Small intestine (tissue), 7 donors: ENCODE measurements around the gene NRXN3. TPM values are rescaled to one million over a fixed set of nuclear protein-coding genes. Genes with fewer than 3 reads are reported as not detected.

Source experiments
- DNase-seq, 2 donors: peaks; one replicate each; pipeline versions ENCODE4 v3.0.0 to v3.0.0-alpha.2; 2013
- FAIRE-seq: peaks from 2 replicates; lab custom pipeline; 2012; peaks lifted over from hg19 to GRCh38; lab: Jason Lieb, UNC
- H3K27ac ChIP-seq, 3 donors: one replicate each; pipeline ENCODE4 v1.5.1; 2013; ENCODE audit warnings: low read length in 2 of 3, mild to moderate bottlenecking in 2 of 3, control low read depth in 1 of 3, inconsistent platforms in 1 of 3, low read depth in 1 of 3, moderate library complexity in 1 of 3
- H3K27me3 ChIP-seq, 3 donors: one replicate each; pipeline ENCODE4 v1.6.1; 2013; ENCODE audit warnings: low read length in 3 of 3, inconsistent platforms in 1 of 3; ENCODE audit not compliant: control insufficient read depth in 3 of 3, insufficient read depth in 3 of 3
- H3K36me3 ChIP-seq, 3 donors: one replicate each; pipeline ENCODE4 v1.6.1; 2013; ENCODE audit warnings: low read length in 3 of 3, inconsistent platforms in 1 of 3, low read depth in 1 of 3, mild to moderate bottlenecking in 1 of 3, moderate library complexity in 1 of 3; ENCODE audit not compliant: control insufficient read depth in 3 of 3, insufficient read depth in 2 of 3
- H3K4me1 ChIP-seq, 3 donors: one replicate each; pipeline ENCODE4 v1.6.1; 2013; ENCODE audit warnings: low read length in 2 of 3, inconsistent platforms in 1 of 3, low read depth in 1 of 3, mild to moderate bottlenecking in 1 of 3, moderate library complexity in 1 of 3; ENCODE audit not compliant: control insufficient read depth in 3 of 3, insufficient read depth in 2 of 3
- H3K4me3 ChIP-seq, 3 donors: one replicate each; pipeline ENCODE4 v1.5.1; 2013; ENCODE audit warnings: low read length in 3 of 3, control low read depth in 1 of 3, inconsistent platforms in 1 of 3, low read depth in 1 of 3, mild to moderate bottlenecking in 1 of 3, moderate library complexity in 1 of 3
- H3K9me3 ChIP-seq, 2 donors: one replicate each; pipeline ENCODE4 v1.6.1; 2013; ENCODE audit warnings: low read depth in 1 of 2, low read length in 1 of 2; ENCODE audit not compliant: control insufficient read depth in 2 of 2, insufficient read depth in 1 of 2
- WGBS, 3 donors: extraction: QIAGEN DNeasy Blood & Tissue Kit; methylation state at CpG; one replicate each; pipeline ENCODE4 v1.1.7; 2013; 5-methylcytosine and 5-hydroxymethylcytosine counted together
- polyA plus RNA-seq, 4 donors: library from polyadenylated mRNA; stranded (reverse) in 3 of 4; unstranded in 1 of 4; fragments of 200-250 nt in 3 of 4; fragments of 120-200 nt in 1 of 4; gene quantifications; one replicate each; pipeline versions ENCODE4 v1.2.1 to v1.2.3, GENCODE V29; 2013
- donor health status: healthy with polysubstance abuse.
- donor health status: control.
- donor health status: control.
- donor health status: Bipolar disorder and iron deficiency.
- donor health status: healthy.

Gene NRXN3
- polyA plus RNA-seq, 4 donors = 2.3 TPM; not detected in 2

DNA sequence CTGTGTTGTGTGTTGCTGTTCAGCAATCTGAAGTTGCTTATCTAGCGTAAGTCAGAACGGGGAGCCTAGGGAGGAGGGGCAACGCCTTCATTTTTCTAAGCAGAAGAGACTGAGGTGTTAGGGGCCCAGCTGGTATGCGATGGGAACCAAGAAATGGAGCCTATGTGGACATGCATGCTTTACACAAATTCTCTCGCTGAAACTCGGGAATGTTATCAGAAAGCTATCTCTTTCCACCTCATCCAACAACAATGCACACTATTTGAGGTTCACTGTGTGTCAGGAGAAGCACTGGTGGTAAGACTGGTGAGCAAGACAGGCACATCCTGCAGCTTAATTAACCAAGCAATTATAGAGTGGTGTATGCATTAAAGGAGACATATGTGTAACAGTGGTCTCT, 89.7 kb downstream of the NRXN3 start:
- WGBS, 3 donors = 33 to 61% (median 41%) methylated on average over 6 of the region's 6 CpGs
- Histone ChIP-seq H3K27me3 (no peaks in the 10 kb centered on the region), H3K4me1 (no peaks in the 10 kb centered on the region), H3K36me3 (no peaks in the 10 kb centered on the region), H3K9me3 (no peaks in the 10 kb centered on the region), H3K27ac (no peak overlapping the region), H3K4me3 (no peak overlapping the region)
- DNase-seq = no peak
- no peak for FAIRE-seq

DNA sequence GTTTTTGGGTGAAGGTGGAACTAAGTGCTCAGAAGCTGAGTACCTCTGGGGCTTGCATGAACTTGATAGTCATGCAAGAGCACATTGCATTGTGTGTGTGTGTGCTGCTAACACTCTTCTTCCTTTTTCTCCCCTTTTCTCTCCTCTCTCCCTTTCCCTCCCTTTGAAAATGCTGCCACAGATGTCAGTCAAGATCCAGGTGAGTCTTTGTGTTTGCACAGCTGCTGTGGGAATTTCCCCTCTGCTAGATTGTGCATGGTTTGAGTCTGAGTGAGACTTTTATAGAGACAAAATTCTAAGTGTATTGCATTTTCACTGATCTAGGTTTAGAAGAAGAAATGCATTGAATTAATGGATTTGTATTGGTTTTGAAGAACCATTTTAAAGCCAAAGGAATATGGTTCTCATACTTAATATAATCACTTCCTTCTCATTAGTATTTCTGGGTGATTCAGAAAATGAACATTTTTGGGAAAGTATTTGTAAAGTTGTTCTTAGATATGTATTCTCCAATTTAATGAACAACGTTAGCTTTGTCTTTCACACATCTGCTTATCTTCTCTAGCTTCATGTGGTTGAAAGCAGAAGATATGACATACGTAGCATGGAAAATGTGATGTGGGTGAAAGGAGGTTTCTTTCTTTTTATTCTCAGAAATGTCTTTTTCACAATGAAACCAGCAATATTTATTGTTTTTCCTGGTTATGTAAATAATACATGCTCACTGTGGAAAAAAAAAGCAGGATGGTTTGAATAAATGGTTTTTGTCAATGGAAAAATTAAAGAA, 108.5 kb downstream of the NRXN3 start:
- DNase-seq (no peak), FAIRE-seq (no peak)
- Histone ChIP-seq H3K27ac (no peak overlapping the region), H3K4me3 (no peak overlapping the region), H3K9me3 (no peaks in the 10 kb centered on the region), H3K4me1 (no peaks in the 10 kb centered on the region), H3K36me3 (no peaks in the 10 kb centered on the region), H3K27me3 (no peaks in the 10 kb centered on the region)
- 42 to 58% (median 47%) methylated on average over 2 of the region's 2 CpGs for whole genome bisulfite sequencing, 3 donors

DNA sequence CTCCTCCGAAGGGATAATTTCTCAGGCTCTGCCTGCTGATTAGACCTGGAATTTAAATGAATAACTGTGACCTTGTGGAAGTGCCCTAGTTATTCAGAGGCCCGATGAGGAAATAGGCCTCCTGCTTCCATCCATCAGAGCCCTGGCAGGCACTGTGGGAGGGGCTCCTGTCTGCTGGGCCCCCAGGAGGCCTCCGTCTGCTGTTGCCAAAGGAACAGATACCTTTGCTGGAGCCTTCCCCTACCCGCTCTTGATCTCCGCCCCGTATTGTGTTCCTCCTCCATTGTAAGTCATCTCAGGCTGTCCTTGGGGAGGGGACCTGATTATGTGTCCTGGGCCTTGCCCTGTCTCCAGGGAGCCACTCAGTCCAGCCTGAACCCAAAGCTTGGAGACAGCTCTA, 112.3 kb downstream of the NRXN3 start:
- Histone ChIP-seq H3K4me1 (no peaks in the 10 kb centered on the region), H3K27ac (no peak overlapping the region), H3K27me3 (no peaks in the 10 kb centered on the region), H3K4me3 (no peak overlapping the region), H3K9me3 (no peaks in the 10 kb centered on the region), H3K36me3 (no peaks in the 10 kb centered on the region)
- FAIRE-seq = no peak
- no peak for DNase-seq
- WGBS, 3 donors = 54 to 67% (median 63%) methylated on average over 6 of the region's 6 CpGs

DNA sequence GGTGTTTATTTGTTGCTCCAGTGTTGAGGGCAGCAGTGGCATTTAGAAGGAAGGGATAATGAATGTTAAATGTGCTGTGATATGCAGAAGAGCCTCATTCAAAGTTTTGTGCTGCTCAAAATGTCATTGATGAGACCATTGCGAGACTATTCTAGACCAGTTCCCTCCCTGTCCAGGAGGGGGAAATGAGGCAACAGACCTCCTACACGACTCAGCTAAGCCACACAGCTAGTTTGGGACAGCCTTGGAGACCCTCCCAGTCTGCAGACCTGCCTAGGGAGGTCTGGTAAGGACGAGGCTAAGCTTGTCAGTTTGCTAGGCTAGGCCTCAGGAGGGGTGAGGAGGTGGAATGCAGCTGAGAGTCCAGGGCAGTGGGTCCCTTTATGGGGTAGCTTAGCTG, 116.0 kb downstream of the NRXN3 start:
- no peak for FAIRE-seq
- no peak overlapping the region for H3K27ac ChIP-seq

DNA sequence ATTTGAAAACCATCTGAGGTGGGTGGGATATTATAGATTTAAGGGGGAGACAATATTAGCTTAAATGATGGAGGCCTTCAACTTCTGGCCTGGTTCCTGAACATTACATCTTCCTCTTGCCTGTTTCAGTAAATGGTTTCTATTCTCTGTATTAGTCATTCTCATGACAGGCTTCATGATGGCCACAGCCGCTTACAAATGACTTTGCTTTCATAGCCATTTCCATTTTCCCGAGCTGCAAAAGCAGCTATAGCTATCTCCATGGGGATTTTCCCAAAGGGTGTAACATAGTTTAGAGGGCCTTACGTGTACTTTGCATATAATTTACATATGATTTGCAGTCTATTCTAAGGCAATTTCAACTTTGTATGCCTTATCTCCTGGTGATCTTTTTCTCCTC, 121.8 kb downstream of the NRXN3 start:
- no peak for FAIRE-seq
- 53 to 72% (median 57%) methylated on average over 3 of the region's 3 CpGs for WGBS, 3 donors
- no peak overlapping the region for H3K27ac ChIP-seq
- H3K9me3 ChIP-seq = no peaks in the 10 kb centered on the region
- H3K27me3 ChIP-seq = peaks cover 0 to 3% (median 0%) of the 10 kb centered on the region in 3 donors
- DNase-seq = no peak
- H3K4me3 ChIP-seq = no peak overlapping the region
- H3K36me3 ChIP-seq = no peaks in the 10 kb centered on the region
- H3K4me1 ChIP-seq = no peaks in the 10 kb centered on the region

More for the DNA sequence above, 116.0 kb downstream of the NRXN3 start:
- no peaks in the 10 kb centered on the region for H3K4me1 ChIP-seq
- H3K9me3 ChIP-seq = no peaks in the 10 kb centered on the region
- no peaks in the 10 kb centered on the region for H3K36me3 ChIP-seq
- 36 to 45% (median 41%) methylated on average over 3 of the region's 3 CpGs for WGBS, 3 donors
- H3K27me3 ChIP-seq = no peaks in the 10 kb centered on the region
- DNase-seq = no peak
- H3K4me3 ChIP-seq = no peak overlapping the region

DNA sequence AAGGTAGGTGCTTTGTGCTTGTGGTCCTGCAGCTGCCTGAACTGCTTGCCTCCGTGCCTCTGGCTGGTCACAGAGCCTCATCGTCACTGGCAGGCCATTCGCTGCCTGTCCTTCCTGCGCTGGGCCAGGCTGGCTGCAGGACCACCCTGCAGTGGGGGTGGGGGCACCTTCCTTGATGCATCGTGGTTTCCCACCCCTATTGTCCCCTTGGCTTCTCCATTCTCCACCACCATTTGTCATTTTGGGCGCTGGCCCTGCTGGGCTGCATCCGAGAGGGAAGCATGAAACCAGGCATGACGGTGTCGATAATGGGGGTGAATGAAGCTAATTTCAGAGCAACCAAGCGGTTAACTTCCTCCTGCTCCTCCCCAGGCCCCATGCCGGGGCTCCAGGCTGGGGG, 127.7 kb downstream of the NRXN3 start:
- DNase-seq (no peak), FAIRE-seq (no peak)
- Histone ChIP-seq H3K4me1 (peaks cover 0 to 3% (median 0%) of the 10 kb centered on the region in 3 donors), H3K27me3 (peaks cover 0 to 3% (median 0%) of the 10 kb centered on the region in 3 donors), H3K9me3 (no peaks in the 10 kb centered on the region), H3K27ac (no peak overlapping the region), H3K4me3 (no peak overlapping the region), H3K36me3 (no peaks in the 10 kb centered on the region)
- WGBS, 3 donors = 65 to 75% (median 73%) methylated on average over 11 of the region's 11 CpGs

DNA sequence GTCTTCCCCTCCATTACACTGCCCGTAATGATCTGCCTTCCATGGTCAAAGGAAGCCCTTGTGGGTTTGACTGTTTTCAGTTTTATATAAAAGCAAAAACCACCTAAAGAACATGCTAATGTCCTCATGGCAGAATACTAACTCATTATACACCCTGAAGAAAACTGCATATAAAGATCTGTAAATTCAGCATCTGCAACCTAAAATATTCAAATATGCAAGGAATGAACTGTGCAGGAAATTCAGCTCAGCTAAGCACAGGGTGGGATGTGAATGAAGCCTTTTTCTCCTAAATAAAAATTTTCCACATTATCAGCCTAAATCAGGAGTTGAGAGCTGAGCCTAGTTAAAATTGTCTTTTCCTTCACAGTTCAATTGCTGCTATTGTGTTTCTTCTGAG, 128.1 kb downstream of the NRXN3 start:
- Histone ChIP-seq H3K9me3 (no peaks in the 10 kb centered on the region), H3K27me3 (no peaks in the 10 kb centered on the region), H3K4me1 (peaks cover 0 to 3% (median 0%) of the 10 kb centered on the region in 3 donors), H3K4me3 (no peak overlapping the region), H3K36me3 (no peaks in the 10 kb centered on the region), H3K27ac (no peak overlapping the region)
- DNase-seq (no peak), FAIRE-seq (no peak)
- 63 to 95% (median 76%) methylated on average over 1 of the region's 1 CpG for WGBS, 3 donors

DNA sequence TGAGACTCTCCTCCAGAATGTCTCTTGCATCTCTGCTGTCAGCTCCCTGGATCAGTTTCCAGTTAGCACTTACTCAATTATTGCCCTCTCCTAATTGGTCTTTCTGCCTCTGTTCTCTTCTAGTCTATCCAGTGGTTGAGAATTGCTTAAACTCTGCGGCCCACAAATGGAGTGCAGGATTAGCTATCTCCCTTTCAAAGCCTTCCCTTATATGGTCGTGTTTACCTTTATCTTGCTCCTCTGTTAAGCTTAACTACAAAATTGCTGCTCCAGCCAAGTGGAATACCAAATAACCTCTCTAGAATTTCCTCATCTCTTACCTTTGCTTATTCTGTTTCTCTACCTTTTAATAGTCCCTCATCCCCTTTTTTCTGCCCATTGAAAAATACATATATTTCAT, 132.7 kb downstream of the NRXN3 start:
- no peaks in the 10 kb centered on the region for H3K9me3 ChIP-seq
- peaks cover 0 to 1% (median 0%) of the 10 kb centered on the region in 3 donors for H3K4me1 ChIP-seq
- FAIRE-seq (no peak), DNase-seq (no peak)
- H3K27me3 ChIP-seq = no peaks in the 10 kb centered on the region
- no peaks in the 10 kb centered on the region for H3K36me3 ChIP-seq
- H3K27ac ChIP-seq = no peak overlapping the region
- H3K4me3 ChIP-seq = no peak overlapping the region
- 17 to 34% (median 31%) methylated on average over 2 of the region's 2 CpGs for WGBS, 3 donors

DNA sequence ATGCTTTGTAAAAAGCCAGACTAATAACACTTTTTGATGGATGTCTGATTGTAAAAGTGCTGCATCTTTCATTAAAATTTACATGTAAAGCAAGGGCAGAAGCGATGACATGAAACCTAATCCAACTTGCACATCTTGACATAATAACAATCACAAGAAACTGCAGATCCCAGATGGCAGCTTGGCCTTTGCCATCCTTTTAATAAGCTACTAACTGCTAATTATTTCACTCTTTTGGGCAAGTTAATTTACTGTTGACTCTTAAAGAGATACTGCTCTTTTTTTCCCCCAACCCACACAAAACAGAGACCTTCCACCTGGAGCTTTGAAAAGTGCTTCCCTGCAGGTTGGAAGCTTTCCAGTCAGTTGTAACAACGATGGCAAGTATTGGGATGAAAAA, 137.5 kb downstream of the NRXN3 start:
- H3K27ac ChIP-seq = no peak overlapping the region
- H3K27me3 ChIP-seq = no peaks in the 10 kb centered on the region
- FAIRE-seq (no peak), DNase-seq (no peak)
- no peaks in the 10 kb centered on the region for H3K9me3 ChIP-seq
- no peak overlapping the region for H3K4me3 ChIP-seq
- no peaks in the 10 kb centered on the region for H3K36me3 ChIP-seq
- no peaks in the 10 kb centered on the region for H3K4me1 ChIP-seq
- WGBS, 3 donors = 51 to 60% (median 51%) methylated on average over 2 of the region's 2 CpGs
